KOPT-K1 (cell line): ENCODE results near the gene CORO2A.
"Not testable (repeated sequence)": the region's sequence is repeated elsewhere in the genome, so short reads cannot be mapped to it uniquely, and the experiment has no call there.

Experiments used
- H3K27ac ChIP-seq: fragments of 200-600 bp; sonication (generic); 2 replicates; pipeline ENCODE4 v1.5.1; 2016; ENCODE audit warnings: antibody characterized with exemption, mild to moderate bottlenecking, low read depth, low read length; ENCODE audit not compliant: poor library complexity, severe bottlenecking
- H3K36me3 ChIP-seq: fragments of 200-600 bp; sonication (generic); 2 replicates; pipeline ENCODE4 v1.5.1; 2017; ENCODE audit warnings: antibody characterized with exemption, mild to moderate bottlenecking, low read length, moderate library complexity; ENCODE audit not compliant: insufficient read depth
- H3K9me3 ChIP-seq: fragments of 200-600 bp; sonication (generic); 2 replicates; pipeline ENCODE4 v1.5.1; 2017; ENCODE audit warnings: antibody characterized with exemption, low read length, mild to moderate bottlenecking; ENCODE audit not compliant: insufficient read depth, poor library complexity, severe bottlenecking

CORO2A gene

GRCh38 chr9:98117984-98118639, 74.3 kb downstream of the CORO2A start:
- H3K36me3 ChIP-seq, result peaks cover 22% of the 10 kb centered on the region
- no peaks in the 10 kb centered on the region for H3K9me3 ChIP-seq
- peak overlapping the region; percentile 92 for H3K27ac ChIP-seq

- H3K9me3 ChIP-seq, H3K27ac ChIP-seq: not testable (repeated sequence)
Observed at GRCh38 chr9:98117097-98117496, 75.3 kb downstream of the CORO2A start.

GRCh38 chr9:98109052-98109451, 83.4 kb downstream of the CORO2A start:
- Histone ChIP-seq H3K9me3 (no peaks in the 10 kb centered on the region), H3K27ac (peak overlapping the region; percentile 98), H3K36me3 (peaks cover 58% of the 10 kb centered on the region)

More at GRCh38 chr9:98117097-98117496, 75.3 kb downstream of the CORO2A start:
- peaks cover 22% of the 10 kb centered on the region for H3K36me3 ChIP-seq

- H3K27ac ChIP-seq, result peak overlapping the region; percentile 98
- no peaks in the 10 kb centered on the region for H3K9me3 ChIP-seq
- H3K36me3 ChIP-seq, result peaks cover 58% of the 10 kb centered on the region
Observed at GRCh38 chr9:98108531-98109031, 83.9 kb downstream of the CORO2A start.

GRCh38 chr9:98107926-98108325, 84.5 kb downstream of the CORO2A start:
- H3K36me3 ChIP-seq, result peaks cover 58% of the 10 kb centered on the region
- no peaks in the 10 kb centered on the region for H3K9me3 ChIP-seq
- peak overlapping the region; percentile 98 for H3K27ac ChIP-seq

GRCh38 chr9:98105006-98105405, 87.4 kb downstream of the CORO2A start:
- Histone ChIP-seq H3K36me3 (peaks cover 49% of the 10 kb centered on the region), H3K27ac (peak overlapping the region; percentile 99), H3K9me3 (no peaks in the 10 kb centered on the region)

GRCh38 chr9:98104445-98104881, 88.0 kb downstream of the CORO2A start:
- peaks cover 49% of the 10 kb centered on the region for H3K36me3 ChIP-seq
- peak overlapping the region; percentile 99 for H3K27ac ChIP-seq
- H3K9me3 ChIP-seq, result no peaks in the 10 kb centered on the region

GRCh38 chr9:98101868-98102273, 90.6 kb downstream of the CORO2A start:
- H3K36me3 ChIP-seq, result peaks cover 56% of the 10 kb centered on the region
- H3K9me3 ChIP-seq, result no peaks in the 10 kb centered on the region
- H3K27ac ChIP-seq, result peak overlapping the region; percentile 99

GRCh38 chr9:98101416-98101815, 91.0 kb downstream of the CORO2A start:
- no peaks in the 10 kb centered on the region for H3K9me3 ChIP-seq
- peak overlapping the region; percentile 99 for H3K27ac ChIP-seq
- H3K36me3 ChIP-seq, result peaks cover 56% of the 10 kb centered on the region

- H3K27ac ChIP-seq, result peak overlapping the region; percentile 99
- no peaks in the 10 kb centered on the region for H3K9me3 ChIP-seq
- H3K36me3 ChIP-seq, result peaks cover 56% of the 10 kb centered on the region
Observed at GRCh38 chr9:98100456-98100855, 92.0 kb downstream of the CORO2A start.

GRCh38 chr9:98099898-98100297, 92.5 kb downstream of the CORO2A start:
- peaks cover 56% of the 10 kb centered on the region for H3K36me3 ChIP-seq
- no peaks in the 10 kb centered on the region for H3K9me3 ChIP-seq
- peak overlapping the region; percentile 99 for H3K27ac ChIP-seq

- peak overlapping the region; percentile 99 for H3K27ac ChIP-seq
- no peaks in the 10 kb centered on the region for H3K9me3 ChIP-seq
- H3K36me3 ChIP-seq, result peaks cover 58% of the 10 kb centered on the region
Observed at GRCh38 chr9:98099346-98099745, 93.1 kb downstream of the CORO2A start.

- H3K9me3 ChIP-seq, result no peaks in the 10 kb centered on the region
- H3K27ac ChIP-seq, result peak overlapping the region; percentile 26
- H3K36me3 ChIP-seq, result peaks cover 73% of the 10 kb centered on the region
Observed at GRCh38 chr9:98097836-98098235, 94.6 kb downstream of the CORO2A start.

- peaks cover 89% of the 10 kb centered on the region for H3K36me3 ChIP-seq
- no peaks in the 10 kb centered on the region for H3K9me3 ChIP-seq
- H3K27ac ChIP-seq, result no peak overlapping the region
Observed at GRCh38 chr9:98096091-98096490, 96.3 kb downstream of the CORO2A start.

GRCh38 chr9:98095401-98095800, 97.0 kb downstream of the CORO2A start:
- H3K9me3 ChIP-seq, result no peaks in the 10 kb centered on the region
- peaks cover 95% of the 10 kb centered on the region for H3K36me3 ChIP-seq
- H3K27ac ChIP-seq, result no peak overlapping the region

- Histone ChIP-seq H3K27ac (no peak overlapping the region), H3K36me3 (peaks cover 97% of the 10 kb centered on the region), H3K9me3 (no peaks in the 10 kb centered on the region)
Observed at GRCh38 chr9:98094851-98095250, 97.6 kb downstream of the CORO2A start.
